HG03432 (cell line): ENCODE measurements around the gene PLA2G2E.

Source experiments
- ATAC-seq: cut with Tn5 transposase; IDR thresholded peaks from one replicate; pipeline ENCODE4 v1.9.1; 2021; ENCODE audit warnings: mild to moderate bottlenecking, moderate library complexity; ENCODE audit not compliant: unreplicated experiment

The PLA2G2E gene

GRCh38 chr1:19923137-19923952 is at the start of gene PLA2G2E:
PLA2G2E (minus strand) TSS chr1:19923617; CDS start chr1:19923559, 58 bp downstream.
- no peak for ATAC-seq

GRCh38 chr1:19971664-19972063 is 48.2 kb upstream of the PLA2G2E start:
- no peak for ATAC-seq

- no peak for ATAC-seq
These were observed 46.7 kb upstream of the PLA2G2E start for GRCh38 chr1:19969898-19970660.

- no peak for ATAC-seq
These were observed 44.4 kb upstream of the PLA2G2E start for GRCh38 chr1:19967808-19968207.

GRCh38 chr1:19964542-19964941 is 41.1 kb upstream of the PLA2G2E start:
- no peak for ATAC-seq

- ATAC-seq, result no peak
These were observed 40.2 kb upstream of the PLA2G2E start for GRCh38 chr1:19963636-19964035.

- ATAC-seq, result no peak
These were observed 37.2 kb upstream of the PLA2G2E start for GRCh38 chr1:19960591-19960990.

GRCh38 chr1:19957779-19958178 is 34.4 kb upstream of the PLA2G2E start:
- ATAC-seq, result no peak

GRCh38 chr1:19955534-19956170 is 32.2 kb upstream of the PLA2G2E start:
- ATAC-seq, result no peak

- ATAC-seq, result no peak
These were observed 30.6 kb upstream of the PLA2G2E start for GRCh38 chr1:19954059-19954458.

GRCh38 chr1:19949016-19949415 is 25.6 kb upstream of the PLA2G2E start:
- no peak for ATAC-seq

GRCh38 chr1:19946971-19947370 is 23.6 kb upstream of the PLA2G2E start:
- ATAC-seq, result no peak

- ATAC-seq, result no peak
These were observed 22.9 kb upstream of the PLA2G2E start for GRCh38 chr1:19946331-19946751.

- no peak for ATAC-seq
These were observed 22.5 kb upstream of the PLA2G2E start for GRCh38 chr1:19945914-19946313.

GRCh38 chr1:19942657-19943056 is 19.2 kb upstream of the PLA2G2E start:
- no peak for ATAC-seq

GRCh38 chr1:19942088-19942487 is 18.7 kb upstream of the PLA2G2E start:
- ATAC-seq, result no peak

- ATAC-seq, result no peak
These were observed 17.8 kb upstream of the PLA2G2E start for GRCh38 chr1:19941206-19941568.

- ATAC-seq, result no peak
These were observed 17.2 kb upstream of the PLA2G2E start for GRCh38 chr1:19940486-19941205.

- no peak for ATAC-seq
These were observed 15.1 kb upstream of the PLA2G2E start for GRCh38 chr1:19938472-19938871.

- ATAC-seq, result no peak
These were observed 12.8 kb upstream of the PLA2G2E start for GRCh38 chr1:19936061-19936750.
